ENCODE measurements around the gene SERPING1. TPM values are rescaled to one million over a fixed set of nuclear protein-coding genes. Genes with fewer than 3 reads are reported as not detected.

SERPING1 gene
- total RNA-seq (2021; ENCODE audit: unreplicated experiment) (1.3 TPM), Bru-seq, nascent RNA (percentile 17 among the genes with signal in this experiment), BruChase-seq, experiment 1, labeled RNA remaining after a 2-hour chase (not detected), BruChase-seq, experiment 2, labeled RNA remaining after a 6-hour chase (percentile 15 among the genes with signal in this experiment)
- 2.5 TPM for polyA plus RNA-seq (2012; ENCODE audit: insufficient read length)
- long read RNA-seq = 0 reads

DNA sequence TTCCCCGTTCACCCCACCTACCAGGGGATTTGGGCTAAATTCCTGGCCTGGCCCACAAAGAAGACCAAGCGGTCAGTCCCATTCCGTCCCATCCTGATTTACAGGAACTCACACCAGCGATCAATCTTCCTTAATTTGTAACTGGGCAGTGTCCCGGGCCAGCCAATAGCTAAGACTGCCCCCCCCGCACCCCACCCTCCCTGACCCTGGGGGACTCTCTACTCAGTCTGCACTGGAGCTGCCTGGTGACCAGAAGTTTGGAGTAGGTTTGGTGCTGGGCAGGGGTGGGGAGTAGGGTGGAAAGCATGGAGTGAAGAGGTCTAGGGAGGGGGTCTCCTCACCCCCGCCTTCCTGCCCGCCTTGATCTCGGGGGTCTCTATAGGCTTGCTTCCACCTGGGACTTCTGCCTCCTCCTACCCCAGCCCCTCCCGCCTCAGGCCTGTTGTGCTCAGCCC, at the start of gene SERPING1:
SERPING1 (plus strand) TSS at position 225 of the 455 bp plus-strand sequence. CDS start 586 bp downstream, outside the sequence.
- in situ Hi-C loops (cut with HindIII; ENCODE audit: low pct_unique_long_range_greater_than_20kb, low sequenced_read_pairs) = no loop called here
- POLR2A ChIA-PET = interaction anchor here (0.6 kb wide), 1 partner anchor 18 kb away, joined by 7 read pairs; no protein-coding TSS in a partner anchor
- intact Hi-C loops (cut with micrococcal nuclease; ENCODE audit: unreplicated experiment) = no loop called here
- CTCF ChIA-PET = no interaction called here
- BruUV-seq (replicated peaks) = no TSS peak
- Histone ChIP-seq H3K4me1 (ENCODE audit: control insufficient read depth, insufficient read depth, low read length) (no peaks in the 10 kb centered on the region), H3K27me3 (ENCODE audit: control insufficient read depth, insufficient read depth, low read length) (no peaks in the 10 kb centered on the region), H3K4me3 (ENCODE audit: low read depth in 2 of 2, low read length in 2 of 2) (peak within 1 kb of the TSS; percentile 15 to 16; a peak in 3 of 4 replicates), H3K9me3 (ENCODE audit: control insufficient read depth, insufficient read depth, low read depth, low read length) (no peaks in the 10 kb centered on the region), H3K36me3 (ENCODE audit: control insufficient read depth, insufficient read depth, low read length) (no peaks in the 10 kb centered on the region), H3K27ac (ENCODE audit: low read length) (no peak within 1 kb of the TSS)
- ATAC-seq (no peak), DNase-seq (ENCODE audit: low read depth, low spot score) (no peak)
- no peak for TF ChIP-seq TCF7L2 (IDR thresholded peaks at IDR 0.05; ENCODE audit: low read depth, low read length)
- no peak for TF ChIP-seq SIN3A (IDR thresholded peaks at IDR 0.05; ENCODE audit: borderline replicate concordance, insufficient read depth, low read depth, low read length)
- TF ChIP-seq POLR2AphosphoS5 (IDR thresholded peaks at IDR 0.05; ENCODE audit: low read depth, low read length) = no peak

- Histone ChIP-seq H3K27me3 (ENCODE audit: control insufficient read depth, insufficient read depth, low read length) (no peaks in the 10 kb centered on the region), H3K4me1 (ENCODE audit: control insufficient read depth, insufficient read depth, low read length) (no peaks in the 10 kb centered on the region), H3K27ac (ENCODE audit: low read length) (no peak overlapping the region), H3K36me3 (ENCODE audit: control insufficient read depth, insufficient read depth, low read length) (no peaks in the 10 kb centered on the region), H3K9me3 (ENCODE audit: control insufficient read depth, insufficient read depth, low read depth, low read length) (no peaks in the 10 kb centered on the region), H3K4me3 (ENCODE audit: low read depth in 2 of 2, low read length in 2 of 2) (no peak overlapping the region)
- ChIA-PET CTCF (no interaction called here), POLR2A (no interaction called here)
- no TSS peak for BruUV-seq (replicated peaks)
- DNase-seq (ENCODE audit: low read depth, low spot score) (no peak), ATAC-seq (no peak)
- TF ChIP-seq, protein P1, sequence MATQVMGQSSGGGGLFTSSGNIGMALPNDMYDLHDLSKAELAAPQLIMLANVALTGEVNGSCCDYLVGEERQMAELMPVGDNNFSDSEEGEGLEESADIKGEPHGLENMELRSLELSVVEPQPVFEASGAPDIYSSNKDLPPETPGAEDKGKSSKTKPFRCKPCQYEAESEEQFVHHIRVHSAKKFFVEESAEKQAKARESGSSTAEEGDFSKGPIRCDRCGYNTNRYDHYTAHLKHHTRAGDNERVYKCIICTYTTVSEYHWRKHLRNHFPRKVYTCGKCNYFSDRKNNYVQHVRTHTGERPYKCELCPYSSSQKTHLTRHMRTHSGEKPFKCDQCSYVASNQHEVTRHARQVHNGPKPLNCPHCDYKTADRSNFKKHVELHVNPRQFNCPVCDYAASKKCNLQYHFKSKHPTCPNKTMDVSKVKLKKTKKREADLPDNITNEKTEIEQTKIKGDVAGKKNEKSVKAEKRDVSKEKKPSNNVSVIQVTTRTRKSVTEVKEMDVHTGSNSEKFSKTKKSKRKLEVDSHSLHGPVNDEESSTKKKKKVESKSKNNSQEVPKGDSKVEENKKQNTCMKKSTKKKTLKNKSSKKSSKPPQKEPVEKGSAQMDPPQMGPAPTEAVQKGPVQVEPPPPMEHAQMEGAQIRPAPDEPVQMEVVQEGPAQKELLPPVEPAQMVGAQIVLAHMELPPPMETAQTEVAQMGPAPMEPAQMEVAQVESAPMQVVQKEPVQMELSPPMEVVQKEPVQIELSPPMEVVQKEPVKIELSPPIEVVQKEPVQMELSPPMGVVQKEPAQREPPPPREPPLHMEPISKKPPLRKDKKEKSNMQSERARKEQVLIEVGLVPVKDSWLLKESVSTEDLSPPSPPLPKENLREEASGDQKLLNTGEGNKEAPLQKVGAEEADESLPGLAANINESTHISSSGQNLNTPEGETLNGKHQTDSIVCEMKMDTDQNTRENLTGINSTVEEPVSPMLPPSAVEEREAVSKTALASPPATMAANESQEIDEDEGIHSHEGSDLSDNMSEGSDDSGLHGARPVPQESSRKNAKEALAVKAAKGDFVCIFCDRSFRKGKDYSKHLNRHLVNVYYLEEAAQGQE (IDR thresholded peaks at IDR 0.05; ENCODE audit: insufficient read depth in 1 of 2, low read depth in 2 of 2, low read length in 1 of 2) = no peak
- TF ChIP-seq SIN3A (IDR thresholded peaks at IDR 0.05; ENCODE audit: borderline replicate concordance, insufficient read depth, low read depth, low read length) = no peak
- no peak for TF ChIP-seq TCF7L2 (IDR thresholded peaks at IDR 0.05; ENCODE audit: low read depth, low read length)
- TF ChIP-seq CTCF (IDR thresholded peaks at IDR 0.05) = no peak
- in situ Hi-C loops (cut with HindIII; ENCODE audit: low pct_unique_long_range_greater_than_20kb, low sequenced_read_pairs) = no loop called here
- intact Hi-C loops (cut with micrococcal nuclease; ENCODE audit: unreplicated experiment) = no loop called here
These were observed 49.6 kb upstream of the SERPING1 start for GRCh38 chr11:57547854-57548377.

GRCh38 chr11:57549983-57550382, 47.5 kb upstream of the SERPING1 start:
- BruUV-seq (replicated peaks) = no TSS peak
- ATAC-seq (no peak), DNase-seq (ENCODE audit: low read depth, low spot score) (no peak)
- POLR2A ChIA-PET = no interaction called here
- Histone ChIP-seq H3K27ac (ENCODE audit: low read length) (no peak overlapping the region), H3K27me3 (ENCODE audit: control insufficient read depth, insufficient read depth, low read length) (no peaks in the 10 kb centered on the region), H3K36me3 (ENCODE audit: control insufficient read depth, insufficient read depth, low read length) (no peaks in the 10 kb centered on the region), H3K4me3 (ENCODE audit: low read depth in 2 of 2, low read length in 2 of 2) (no peak overlapping the region), H3K9me3 (ENCODE audit: control insufficient read depth, insufficient read depth, low read depth, low read length) (no peaks in the 10 kb centered on the region), H3K4me1 (ENCODE audit: control insufficient read depth, insufficient read depth, low read length) (no peaks in the 10 kb centered on the region)
- CTCF ChIA-PET = no interaction called here
- in situ Hi-C loops (cut with HindIII; ENCODE audit: low pct_unique_long_range_greater_than_20kb, low sequenced_read_pairs) = no loop called here
- TF ChIP-seq POLR2AphosphoS5 (IDR thresholded peaks at IDR 0.05; ENCODE audit: low read depth, low read length) (no peak), SIN3A (IDR thresholded peaks at IDR 0.05; ENCODE audit: borderline replicate concordance, insufficient read depth, low read depth, low read length) (no peak), CTCF (IDR thresholded peaks at IDR 0.05) (no peak), TCF7L2 (IDR thresholded peaks at IDR 0.05; ENCODE audit: low read depth, low read length) (no peak)
- TF ChIP-seq, protein P1 (IDR thresholded peaks at IDR 0.05; ENCODE audit: insufficient read depth in 1 of 2, low read depth in 2 of 2, low read length in 1 of 2) = no peak
- intact Hi-C loops (cut with micrococcal nuclease; ENCODE audit: unreplicated experiment) = no loop called here
